HG02763 (cell line): ENCODE data around the gene TRIM69.
"Not testable (repeated sequence)": the region's sequence is repeated elsewhere in the genome, so short reads cannot be mapped to it uniquely, and the experiment has no call there.

Experiments used
- ATAC-seq: cut with Tn5 transposase; IDR thresholded peaks from one replicate; pipeline ENCODE4 v1.9.1; 2021; ENCODE audit warnings: mild to moderate bottlenecking, moderate library complexity; ENCODE audit not compliant: unreplicated experiment

TRIM69 gene

DNA sequence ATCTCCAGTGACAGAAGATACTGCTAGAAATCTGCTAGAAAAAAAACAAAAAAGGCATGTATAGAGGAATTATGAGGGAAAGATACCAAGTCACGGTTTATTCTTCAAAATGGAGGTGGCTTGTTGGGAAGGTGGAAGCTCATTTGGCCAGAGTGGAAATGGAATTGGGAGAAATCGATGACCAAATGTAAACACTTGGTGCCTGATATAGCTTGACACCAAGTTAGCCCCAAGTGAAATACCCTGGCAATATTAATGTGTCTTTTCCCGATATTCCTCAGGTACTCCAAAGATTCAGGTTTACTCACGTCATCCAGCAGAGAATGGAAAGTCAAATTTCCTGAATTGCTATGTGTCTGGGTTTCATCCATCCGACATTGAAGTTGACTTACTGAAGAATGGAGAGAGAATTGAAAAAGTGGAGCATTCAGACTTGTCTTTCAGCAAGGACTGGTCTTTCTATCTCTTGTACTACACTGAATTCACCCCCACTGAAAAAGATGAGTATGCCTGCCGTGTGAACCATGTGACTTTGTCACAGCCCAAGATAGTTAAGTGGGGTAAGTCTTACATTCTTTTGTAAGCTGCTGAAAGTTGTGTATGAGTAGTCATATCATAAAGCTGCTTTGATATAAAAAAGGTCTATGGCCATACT lies 21.1 kb upstream of the TRIM69 start:
- no peak for ATAC-seq

DNA sequence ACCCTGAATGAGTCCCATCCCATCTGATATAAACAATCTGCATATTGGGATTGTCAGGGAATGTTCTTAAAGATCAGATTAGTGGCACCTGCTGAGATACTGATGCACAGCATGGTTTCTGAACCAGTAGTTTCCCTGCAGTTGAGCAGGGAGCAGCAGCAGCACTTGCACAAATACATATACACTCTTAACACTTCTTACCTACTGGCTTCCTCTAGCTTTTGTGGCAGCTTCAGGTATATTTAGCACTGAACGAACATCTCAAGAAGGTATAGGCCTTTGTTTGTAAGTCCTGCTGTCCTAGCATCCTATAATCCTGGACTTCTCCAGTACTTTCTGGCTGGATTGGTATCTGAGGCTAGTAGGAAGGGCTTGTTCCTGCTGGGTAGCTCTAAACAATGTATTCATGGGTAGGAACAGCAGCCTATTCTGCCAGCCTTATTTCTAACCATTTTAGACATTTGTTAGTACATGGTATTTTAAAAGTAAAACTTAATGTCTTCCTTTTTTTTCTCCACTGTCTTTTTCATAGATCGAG lies 20.5 kb upstream of the TRIM69 start:
- no peak for ATAC-seq

DNA sequence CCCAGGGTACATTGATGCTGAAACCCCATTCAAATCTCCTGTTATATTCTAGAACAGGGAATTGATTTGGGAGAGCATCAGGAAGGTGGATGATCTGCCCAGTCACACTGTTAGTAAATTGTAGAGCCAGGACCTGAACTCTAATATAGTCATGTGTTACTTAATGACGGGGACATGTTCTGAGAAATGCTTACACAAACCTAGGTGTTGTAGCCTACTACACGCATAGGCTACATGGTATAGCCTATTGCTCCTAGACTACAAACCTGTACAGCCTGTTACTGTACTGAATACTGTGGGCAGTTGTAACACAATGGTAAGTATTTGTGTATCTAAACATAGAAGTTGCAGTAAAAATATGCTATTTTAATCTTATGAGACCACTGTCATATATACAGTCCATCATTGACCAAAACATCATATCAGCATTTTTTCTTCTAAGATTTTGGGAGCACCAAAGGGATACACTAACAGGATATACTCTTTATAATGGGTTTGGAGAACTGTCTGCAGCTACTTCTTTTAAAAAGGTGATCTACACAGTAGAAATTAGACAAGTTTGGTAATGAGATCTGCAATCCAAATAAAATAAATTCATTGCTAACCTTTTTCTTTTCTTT lies 19.2 kb upstream of the TRIM69 start:
- no peak for ATAC-seq

DNA sequence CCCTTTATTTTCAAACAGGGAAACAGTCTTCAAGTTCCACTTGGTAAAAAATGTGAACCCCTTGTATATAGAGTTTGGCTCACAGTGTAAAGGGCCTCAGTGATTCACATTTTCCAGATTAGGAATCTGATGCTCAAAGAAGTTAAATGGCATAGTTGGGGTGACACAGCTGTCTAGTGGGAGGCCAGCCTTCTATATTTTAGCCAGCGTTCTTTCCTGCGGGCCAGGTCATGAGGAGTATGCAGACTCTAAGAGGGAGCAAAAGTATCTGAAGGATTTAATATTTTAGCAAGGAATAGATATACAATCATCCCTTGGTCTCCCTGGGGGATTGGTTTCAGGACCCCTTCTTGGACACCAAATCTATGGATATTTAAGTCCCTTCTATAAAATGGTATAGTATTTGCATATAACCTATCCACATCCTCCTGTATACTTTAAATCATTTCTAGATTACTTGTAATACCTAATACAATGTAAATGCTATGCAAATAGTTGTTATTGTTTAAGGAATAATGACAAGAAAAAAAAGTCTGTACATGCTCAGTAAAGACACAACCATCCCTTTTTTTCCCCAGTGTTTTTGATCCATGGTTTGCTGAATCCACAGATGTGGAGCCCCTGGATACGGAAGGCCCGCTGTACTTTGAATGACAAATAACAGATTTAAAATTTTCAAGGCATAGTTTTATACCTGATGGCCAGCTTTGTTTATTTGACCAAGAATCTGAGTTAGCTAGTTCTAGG lies 18.0 kb upstream of the TRIM69 start:
- ATAC-seq = no peak

- no peak for ATAC-seq
Observed at GRCh38 chr15:44718927-44719292, 17.4 kb upstream of the TRIM69 start.

GRCh38 chr15:44719293-44719999 lies 16.9 kb upstream of the TRIM69 start:
- ATAC-seq = peak; percentile 47

GRCh38 chr15:44720000-44720435 lies 16.3 kb upstream of the TRIM69 start:
- ATAC-seq = not testable (repeated sequence)

GRCh38 chr15:44720460-44721176 lies 15.7 kb upstream of the TRIM69 start:
- ATAC-seq = no peak

GRCh38 chr15:44722011-44722410 lies 14.3 kb upstream of the TRIM69 start:
- no peak for ATAC-seq

DNA sequence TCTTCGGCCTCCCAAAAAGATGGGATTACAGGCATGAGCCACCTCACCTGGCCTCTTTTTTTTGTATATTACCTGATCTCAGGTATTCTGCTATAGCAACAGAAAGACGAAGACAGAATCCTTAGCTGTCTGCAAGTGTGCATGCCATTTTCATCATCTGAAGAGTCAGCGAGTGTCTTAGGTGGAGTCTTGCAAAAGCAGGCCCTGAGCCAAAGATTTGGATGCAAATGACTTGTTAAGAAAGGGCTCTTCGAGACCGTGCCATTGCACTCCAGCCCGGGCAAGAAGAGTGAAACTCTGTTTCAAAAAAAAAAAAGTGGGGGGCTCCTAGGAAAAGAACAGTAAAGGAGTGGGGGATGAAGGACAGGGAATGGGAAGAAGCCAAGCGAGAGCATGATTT lies 10.2 kb upstream of the TRIM69 start:
- no peak for ATAC-seq

DNA sequence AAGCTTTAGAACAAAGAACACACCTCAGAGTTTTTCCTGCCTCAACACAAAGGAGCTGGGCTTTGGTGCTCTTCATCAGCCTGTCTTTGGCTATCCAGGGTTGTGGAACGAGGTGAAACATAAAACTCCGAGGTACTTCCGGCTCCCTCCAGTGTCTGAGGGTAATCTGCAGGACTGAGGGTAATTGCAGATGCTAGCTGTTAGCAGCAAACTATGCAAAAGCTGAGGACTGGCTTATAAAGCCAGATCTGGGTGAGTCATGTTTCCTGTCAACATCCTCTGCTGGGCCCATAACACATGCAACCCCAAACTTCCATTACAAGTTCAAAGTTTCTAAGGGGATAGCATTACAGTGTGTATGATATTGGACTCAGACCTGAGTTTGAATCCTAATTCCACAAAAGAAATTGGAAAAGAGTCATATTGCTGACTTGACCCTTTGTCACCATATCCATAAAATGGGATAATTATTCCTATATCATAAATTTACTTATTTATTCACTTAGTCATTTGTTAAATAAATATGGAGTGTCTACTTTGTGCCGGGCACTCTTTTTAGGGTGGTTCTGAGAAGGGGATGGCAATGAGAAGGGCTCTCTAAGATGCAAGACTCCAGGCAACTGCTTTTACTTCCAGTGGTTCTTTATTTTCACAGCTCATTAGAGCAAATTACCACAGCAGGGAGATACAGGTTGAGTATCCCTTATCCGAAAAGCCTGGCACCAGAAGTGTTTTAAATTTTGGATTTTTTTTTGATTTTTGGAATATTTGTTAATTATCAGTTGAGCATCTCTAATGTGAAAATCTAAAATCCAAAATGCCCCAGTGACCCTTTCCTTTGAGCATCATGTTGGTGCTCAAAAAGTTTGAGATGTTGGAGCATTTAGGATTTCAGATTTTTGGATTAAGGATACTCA lies 9.5 kb upstream of the TRIM69 start:
- ATAC-seq = peak; percentile 32

DNA sequence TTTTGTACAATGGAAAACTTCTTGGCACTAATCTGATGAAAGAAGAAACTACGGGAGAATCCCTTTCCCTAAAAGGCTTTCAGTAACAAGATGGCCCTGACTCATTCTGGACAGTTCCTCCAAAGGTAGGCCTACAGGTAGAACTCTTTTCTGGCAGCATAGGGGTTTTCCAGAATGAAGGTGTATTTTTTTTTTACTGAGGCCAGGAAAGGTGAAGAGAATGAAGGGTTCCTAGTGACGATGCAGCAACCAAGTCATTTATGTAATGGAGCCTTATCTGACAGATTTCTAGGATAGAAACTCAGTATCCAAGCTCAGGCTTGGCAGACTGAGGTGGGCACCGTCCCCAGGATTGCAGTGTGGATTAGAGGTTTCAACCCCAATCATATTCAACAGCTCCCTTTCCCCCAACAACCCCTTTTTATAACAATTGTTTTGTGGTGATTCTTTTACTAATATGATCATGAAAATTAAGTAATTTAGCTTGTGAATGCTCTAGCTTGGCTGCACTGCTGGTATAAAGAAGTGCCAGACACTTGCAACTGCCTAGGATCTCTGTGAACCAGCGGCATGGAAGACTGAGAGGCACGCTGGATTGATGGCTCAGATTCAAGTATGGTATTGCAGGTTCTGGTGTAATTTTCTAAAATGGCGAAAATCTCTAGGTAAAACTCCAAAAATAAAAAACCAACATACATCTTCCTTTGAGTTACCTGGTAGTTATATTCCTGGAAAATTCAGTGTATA lies 8.7 kb upstream of the TRIM69 start:
- ATAC-seq = no peak

- not testable (repeated sequence) for ATAC-seq
Observed at GRCh38 chr15:44728232-44728575, 8.1 kb upstream of the TRIM69 start.

- ATAC-seq = peak; percentile 76
Observed at GRCh38 chr15:44728576-44729407, 7.5 kb upstream of the TRIM69 start.

GRCh38 chr15:44729408-44730127 lies 6.8 kb upstream of the TRIM69 start:
- ATAC-seq = no peak

DNA sequence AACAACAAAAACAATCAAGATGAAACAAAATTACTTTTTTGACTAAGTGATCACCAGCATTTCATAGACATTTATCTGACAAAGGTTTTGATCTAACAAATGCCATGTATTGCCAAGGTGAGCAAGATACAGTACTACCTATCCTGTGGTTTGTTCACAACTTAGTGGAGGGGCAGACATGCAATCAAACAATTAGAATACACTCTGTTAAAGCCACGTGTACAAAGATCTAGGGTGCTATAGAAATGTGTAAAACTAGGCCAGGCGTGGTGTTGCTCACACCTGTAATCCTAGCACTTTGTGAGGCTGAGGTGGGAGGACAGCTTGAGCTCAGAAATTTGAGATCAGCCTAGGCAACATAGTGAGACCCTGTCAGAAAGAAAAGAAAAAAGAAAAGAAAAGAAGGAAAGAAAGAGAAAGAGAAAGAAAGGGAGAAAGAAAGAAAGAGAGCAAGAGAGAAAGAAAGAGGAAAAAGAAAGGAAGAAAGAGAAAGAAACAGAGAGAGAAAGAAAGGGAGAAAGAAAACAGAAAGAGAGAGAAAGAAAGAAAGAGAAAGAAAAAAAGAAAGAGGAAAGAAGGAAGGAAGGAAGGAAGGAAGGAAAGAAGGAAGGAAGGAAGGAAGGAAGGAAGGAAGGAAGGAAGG lies 1.4 kb upstream of the TRIM69 start:
- ATAC-seq = no peak
